GM12878 (cell line): ENCODE measurements around the gene DNAH9. TPM values are rescaled to one million over a fixed set of nuclear protein-coding genes. Genes with fewer than 3 reads are reported as not detected.

Source experiments
- BACH1 ChIP-seq: fragments of 450-650 bp; IDR thresholded peaks from 2 replicates; pipeline ENCODE4 v1.6.1; 2017; ENCODE audit warnings: mild to moderate bottlenecking, borderline replicate concordance
- CEBPB ChIP-seq, 2 experiments: fragments of 150-350 bp in 1 of 2; IDR thresholded peaks; 2 replicates each; pipeline ENCODE4 v1.6.1; 2012 to 2014; ENCODE audit warnings: low read depth in 2 of 2, low read length in 2 of 2, borderline replicate concordance in 1 of 2, inconsistent platforms in 1 of 2
- FOS ChIP-seq: IDR thresholded peaks from 3 replicates; pipeline ENCODE4 v1.6.1; 2011; ENCODE audit warnings: borderline replicate concordance; ENCODE audit not compliant: insufficient read length; ENCODE audit errors: extremely low read depth
- HDGF ChIP-seq: fragments of 450-650 bp; IDR thresholded peaks from 2 replicates; pipeline ENCODE4 v1.6.1; 2016; ENCODE audit warnings: antibody characterized with exemption
- MXI1 ChIP-seq: fragments of 150-350 bp; IDR thresholded peaks from 2 replicates; pipeline ENCODE4 v1.6.1; 2011; ENCODE audit warnings: low read depth, mild to moderate bottlenecking, inconsistent platforms, low read length, improper control_type of control experiment
- PAX5 ChIP-seq: IDR thresholded peaks from 2 replicates; pipeline ENCODE4 v1.6.1; 2011; ENCODE audit warnings: low read depth, low read length, borderline replicate concordance
- SRF ChIP-seq, 2 experiments: IDR thresholded peaks; 2 replicates each; pipeline ENCODE4 v1.6.1; 2011; ENCODE audit warnings: low read depth in 2 of 2, low read length in 2 of 2, mild to moderate bottlenecking in 1 of 2, moderate library complexity in 1 of 2
- polyA plus RNA-seq, 11 experiments: library from polyadenylated mRNA; depleted of rRNA in 4 of 11; unstranded in 6 of 11; stranded (reverse) in 5 of 11; fragments of >200 nt; fragmentation: Nextera tagmentation in 4 of 11; fragmentation: Illumina TruSeq in 1 of 11; extraction: Ambion mirVana in 4 of 11; extraction: Trizol in 1 of 11; gene quantifications; 1 replicate in 1 of 11; 2 replicates in 10 of 11; pipeline versions ENCODE4 v1.2.1 to v1.2.3, GENCODE V29; 2011 to 2016; ENCODE audit warnings: inconsistent platforms in 2 of 11, missing spikeins in 2 of 11, low read depth in 1 of 11
- total RNA-seq, 4 experiments: library from RNA; depleted of rRNA in 3 of 4; stranded (reverse); fragments of >200 nt in 3 of 4; fragmentation: Illumina TruSeq in 1 of 4; extraction: Trizol in 1 of 4; gene quantifications; 2 replicates each; pipeline versions ENCODE4 v1.2.1 to v1.2.3, GENCODE V29; 2013 to 2021
- TF ChIP-seq, protein P1 (sequence below): IDR thresholded peaks from 2 replicates; pipeline ENCODE4 v1.6.1; 2012; ENCODE audit warnings: improper control_type of control experiment, low read depth, low read length; ENCODE audit not compliant: insufficient replicate concordance

The DNAH9 gene
- total and polyA plus RNA-seq, 10 of the 15 experiments (the other 5 are each of a cell fraction or from before 2014, with no cell fraction given) = 0.10 to 0.40 (median 0.19) TPM; not detected in 7

DNA sequence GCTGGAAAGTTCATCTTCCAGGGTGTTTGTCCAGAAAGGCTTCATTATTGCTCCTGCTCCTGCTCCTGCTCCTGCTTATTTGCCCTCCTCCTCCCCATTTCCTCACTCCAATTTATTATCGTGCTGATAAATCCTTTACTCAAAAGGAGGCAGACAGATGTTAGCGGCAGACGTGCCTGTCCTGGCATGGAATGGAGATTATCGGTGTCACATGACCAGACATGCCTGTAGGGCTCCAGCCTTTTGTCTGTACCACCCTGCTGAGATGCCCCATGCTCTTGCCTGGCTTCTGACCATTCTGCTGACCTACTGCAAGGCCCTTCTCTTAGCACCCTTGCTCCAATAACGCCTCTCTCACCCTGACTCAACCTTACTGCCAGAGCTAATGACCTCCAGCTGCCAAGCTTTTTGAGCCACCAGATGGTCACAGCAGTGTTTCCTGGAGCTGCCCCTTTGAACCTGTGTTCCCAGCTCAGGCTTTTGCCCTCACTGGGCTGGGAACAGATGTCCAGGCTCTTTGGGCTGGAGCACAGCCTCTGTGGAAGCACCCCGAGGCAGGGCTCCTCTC, 12.8 kb downstream of the DNAH9 start (continued):
- TF ChIP-seq PAX5 = no peak
- TF ChIP-seq, protein P1, sequence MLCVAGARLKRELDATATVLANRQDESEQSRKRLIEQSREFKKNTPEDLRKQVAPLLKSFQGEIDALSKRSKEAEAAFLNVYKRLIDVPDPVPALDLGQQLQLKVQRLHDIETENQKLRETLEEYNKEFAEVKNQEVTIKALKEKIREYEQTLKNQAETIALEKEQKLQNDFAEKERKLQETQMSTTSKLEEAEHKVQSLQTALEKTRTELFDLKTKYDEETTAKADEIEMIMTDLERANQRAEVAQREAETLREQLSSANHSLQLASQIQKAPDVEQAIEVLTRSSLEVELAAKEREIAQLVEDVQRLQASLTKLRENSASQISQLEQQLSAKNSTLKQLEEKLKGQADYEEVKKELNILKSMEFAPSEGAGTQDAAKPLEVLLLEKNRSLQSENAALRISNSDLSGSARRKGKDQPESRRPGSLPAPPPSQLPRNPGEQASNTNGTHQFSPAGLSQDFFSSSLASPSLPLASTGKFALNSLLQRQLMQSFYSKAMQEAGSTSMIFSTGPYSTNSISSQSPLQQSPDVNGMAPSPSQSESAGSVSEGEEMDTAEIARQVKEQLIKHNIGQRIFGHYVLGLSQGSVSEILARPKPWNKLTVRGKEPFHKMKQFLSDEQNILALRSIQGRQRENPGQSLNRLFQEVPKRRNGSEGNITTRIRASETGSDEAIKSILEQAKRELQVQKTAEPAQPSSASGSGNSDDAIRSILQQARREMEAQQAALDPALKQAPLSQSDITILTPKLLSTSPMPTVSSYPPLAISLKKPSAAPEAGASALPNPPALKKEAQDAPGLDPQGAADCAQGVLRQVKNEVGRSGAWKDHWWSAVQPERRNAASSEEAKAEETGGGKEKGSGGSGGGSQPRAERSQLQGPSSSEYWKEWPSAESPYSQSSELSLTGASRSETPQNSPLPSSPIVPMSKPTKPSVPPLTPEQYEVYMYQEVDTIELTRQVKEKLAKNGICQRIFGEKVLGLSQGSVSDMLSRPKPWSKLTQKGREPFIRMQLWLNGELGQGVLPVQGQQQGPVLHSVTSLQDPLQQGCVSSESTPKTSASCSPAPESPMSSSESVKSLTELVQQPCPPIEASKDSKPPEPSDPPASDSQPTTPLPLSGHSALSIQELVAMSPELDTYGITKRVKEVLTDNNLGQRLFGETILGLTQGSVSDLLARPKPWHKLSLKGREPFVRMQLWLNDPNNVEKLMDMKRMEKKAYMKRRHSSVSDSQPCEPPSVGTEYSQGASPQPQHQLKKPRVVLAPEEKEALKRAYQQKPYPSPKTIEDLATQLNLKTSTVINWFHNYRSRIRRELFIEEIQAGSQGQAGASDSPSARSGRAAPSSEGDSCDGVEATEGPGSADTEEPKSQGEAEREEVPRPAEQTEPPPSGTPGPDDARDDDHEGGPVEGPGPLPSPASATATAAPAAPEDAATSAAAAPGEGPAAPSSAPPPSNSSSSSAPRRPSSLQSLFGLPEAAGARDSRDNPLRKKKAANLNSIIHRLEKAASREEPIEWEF = no peak
- no peak for TF ChIP-seq BACH1
- TF ChIP-seq SRF (IDR thresholded peaks at IDR 0.05; ENCODE audit: low read depth in 2 of 2, low read length in 2 of 2) = no peak
- no peak for TF ChIP-seq MXI1
- TF ChIP-seq FOS = no peak
- TF ChIP-seq HDGF = no peak
- TF ChIP-seq CEBPB (IDR thresholded peaks at IDR 0.05; ENCODE audit: borderline replicate concordance in 1 of 2, low read depth in 2 of 2, low read length in 2 of 2) = no peak
- TF ChIP-seq, all 136 proteins: peak for 0
